Neural progenitor cell (in vitro differentiated cells): Measurements from ENCODE around the gene FAF1.

Source experiments
- CTCF ChIP-seq: fragments of 200-600 bp; sonication (generic); IDR thresholded peaks from 2 replicates; pipeline ENCODE4 v1.5.1; 2017; ENCODE audit warnings: antibody characterized with exemption, mild to moderate bottlenecking
- EZH2 ChIP-seq: fragments of 200-600 bp; sonication (generic); IDR thresholded peaks from 2 replicates; pipeline ENCODE4 v1.6.1; 2017; ENCODE audit warnings: antibody characterized with exemption, mild to moderate bottlenecking, moderate library complexity
- EZH2phosphoT487 ChIP-seq: fragments of 200-600 bp; sonication (generic); IDR thresholded peaks from 2 replicates; pipeline ENCODE4 v1.6.1; 2017; ENCODE audit warnings: antibody characterized with exemption

DNA sequence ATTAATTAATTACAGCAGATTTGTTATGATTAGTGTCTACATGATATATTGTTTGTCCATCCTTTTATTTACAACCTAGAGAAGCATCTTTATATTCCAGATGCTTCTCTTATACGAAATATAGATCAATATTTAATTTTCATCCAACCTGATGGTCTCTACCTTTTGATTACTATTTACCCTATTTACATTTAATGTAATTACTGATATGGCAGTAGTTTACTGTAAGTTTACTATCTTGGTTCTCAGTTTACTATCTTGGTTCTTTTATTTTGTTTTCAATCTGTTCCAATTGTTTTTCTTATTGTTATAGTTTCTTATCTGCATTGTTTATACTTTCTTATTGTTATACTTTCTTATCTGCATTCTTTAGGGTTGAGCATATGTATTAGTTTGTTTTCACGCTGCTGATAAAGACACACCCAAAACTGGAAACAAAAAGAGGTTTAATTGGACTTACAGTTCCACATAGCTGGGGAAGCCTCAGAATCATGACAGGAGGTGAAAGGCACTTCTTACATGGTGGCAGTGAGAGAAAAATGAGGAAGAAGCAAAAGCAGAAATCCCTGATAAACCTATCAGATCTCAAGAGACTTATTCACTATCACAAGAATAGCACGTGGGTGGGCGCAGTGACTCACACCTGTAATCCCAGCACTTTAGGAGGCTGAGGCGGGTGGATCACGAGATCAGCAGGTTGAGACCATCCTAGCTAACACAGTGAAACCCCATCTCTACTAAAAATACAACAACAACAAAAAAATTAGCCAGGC lies 28.9 kb downstream of the FAF1 start:
- TF ChIP-seq CTCF (no peak), EZH2 (no peak), EZH2phosphoT487 (no peak)
